Dermis blood vessel endothelial cell (primary cell): ENCODE data around the gene PDGFRB. TPM values are rescaled to one million over a fixed set of nuclear protein-coding genes. Genes with fewer than 3 reads are reported as not detected.

ENCODE experiments used
- DNase-seq: peaks from one replicate; pipeline ENCODE4 v3.0.0; 2010
- total RNA-seq: library from RNA; depleted of rRNA; stranded (reverse); fragments of >200 nt; gene quantifications from 2 replicates; pipeline ENCODE4 v1.2.3, GENCODE V29; 2014

PDGFRB gene
- total RNA-seq, 1 donor from 2014 or later = 9.9 TPM

DNA sequence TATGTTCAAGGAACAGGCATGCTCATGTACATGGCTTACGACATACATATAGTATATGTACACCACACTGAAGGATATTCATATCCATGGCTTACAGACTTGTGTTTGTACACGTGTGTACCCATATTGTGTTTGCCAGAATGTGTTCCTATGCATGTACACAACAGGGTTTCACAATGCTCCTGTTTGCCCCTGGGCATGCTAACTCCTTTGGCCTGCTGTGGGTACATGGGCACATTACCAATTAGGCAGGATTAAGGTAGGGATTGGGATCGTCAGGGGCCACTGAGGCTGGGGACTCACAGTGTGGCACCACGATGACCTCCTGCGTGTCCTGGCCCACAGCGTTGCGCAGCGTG lies 26.2 kb downstream of the PDGFRB start:
- no peak for DNase-seq

DNA sequence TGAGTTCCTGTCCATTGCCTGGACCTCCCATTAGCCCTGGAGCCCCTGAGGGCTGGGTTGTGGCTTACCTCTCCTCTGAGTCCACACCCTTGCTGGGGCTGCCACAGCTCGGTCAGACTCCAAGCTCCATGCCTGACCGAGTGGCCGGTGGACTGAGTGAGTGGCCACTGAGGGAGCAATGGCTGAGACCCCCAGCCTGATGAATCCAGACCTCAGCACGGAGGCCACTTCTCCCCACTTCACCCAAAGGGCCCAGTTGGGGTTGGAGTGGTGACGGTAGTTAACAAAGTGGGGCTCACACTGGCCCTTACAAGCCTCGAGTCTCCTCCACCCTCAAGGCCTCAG lies 28.8 kb downstream of the PDGFRB start:
- no peak for DNase-seq

DNA sequence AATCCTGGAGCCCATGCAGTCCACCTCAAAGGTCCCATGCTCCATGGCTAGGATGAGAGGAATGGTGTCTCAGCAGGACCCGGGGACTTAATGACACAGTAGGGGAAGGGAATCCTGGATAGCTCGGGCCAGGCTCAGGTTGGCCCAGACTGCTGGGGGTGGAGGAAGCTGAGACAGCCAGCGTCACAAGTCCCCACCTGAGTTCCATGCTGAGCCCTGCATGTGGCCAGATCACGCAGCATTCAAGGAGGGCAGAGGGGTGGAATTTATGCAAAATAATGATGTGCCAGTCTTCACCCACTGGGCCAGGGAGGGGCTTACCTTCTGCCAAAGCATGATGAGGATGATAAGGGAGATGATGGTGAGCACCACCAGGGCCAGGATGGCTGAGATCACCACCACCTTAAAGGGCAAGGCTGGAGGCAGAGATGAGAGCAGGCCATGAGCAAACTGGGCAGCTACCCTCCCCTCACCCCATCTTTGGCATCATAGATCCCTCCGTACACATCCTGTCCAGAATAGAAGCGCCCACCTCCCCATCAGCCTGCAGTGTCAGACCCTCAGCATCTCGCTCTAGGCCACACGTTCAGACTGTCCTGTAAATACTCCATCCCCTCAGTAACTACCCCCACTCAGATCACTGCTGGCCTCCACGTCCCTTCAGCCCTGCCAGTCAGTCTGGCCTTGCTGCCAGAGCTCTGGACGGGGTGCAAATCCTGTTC lies 29.3 kb downstream of the PDGFRB start:
- no peak for DNase-seq

DNA sequence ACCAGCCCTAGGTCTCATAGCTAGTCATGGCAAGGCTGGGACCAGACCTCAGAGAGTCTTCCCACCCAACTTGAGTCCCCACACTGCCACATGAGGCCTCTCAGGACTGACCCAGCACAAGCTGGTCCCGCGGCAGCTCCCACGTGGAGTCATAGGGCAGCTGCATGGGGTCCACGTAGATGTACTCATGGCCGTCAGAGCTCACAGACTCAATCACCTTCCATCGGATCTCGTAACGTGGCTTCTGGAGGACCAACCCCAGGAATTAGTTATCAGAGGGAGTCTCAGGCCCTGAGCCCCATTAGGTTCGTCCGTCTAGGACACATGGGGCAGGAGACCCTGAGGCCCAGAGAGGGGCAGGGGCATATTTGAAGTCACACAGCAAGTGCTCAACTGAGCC lies 30.3 kb downstream of the PDGFRB start:
- DNase-seq = no peak

DNA sequence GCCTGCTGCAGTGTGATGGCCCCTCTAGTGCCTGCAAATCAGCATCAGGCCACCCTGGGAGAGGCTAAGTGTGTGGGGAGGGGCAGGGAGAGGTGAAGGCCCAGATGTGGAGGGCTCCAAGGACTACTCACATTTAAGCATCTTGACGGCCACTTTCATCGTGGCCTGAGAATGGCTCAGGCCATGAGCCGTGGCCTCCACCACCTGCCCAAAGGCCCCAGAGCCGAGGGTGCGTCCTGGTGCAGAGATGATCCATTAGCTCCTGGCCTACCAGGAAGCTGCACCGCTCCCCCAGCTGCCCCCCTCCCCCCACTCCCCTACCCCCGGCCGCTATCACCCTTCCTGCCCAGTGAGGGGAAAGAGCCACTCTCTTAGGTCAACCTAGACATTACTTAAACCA lies 31.0 kb downstream of the PDGFRB start:
- no peak for DNase-seq

DNA sequence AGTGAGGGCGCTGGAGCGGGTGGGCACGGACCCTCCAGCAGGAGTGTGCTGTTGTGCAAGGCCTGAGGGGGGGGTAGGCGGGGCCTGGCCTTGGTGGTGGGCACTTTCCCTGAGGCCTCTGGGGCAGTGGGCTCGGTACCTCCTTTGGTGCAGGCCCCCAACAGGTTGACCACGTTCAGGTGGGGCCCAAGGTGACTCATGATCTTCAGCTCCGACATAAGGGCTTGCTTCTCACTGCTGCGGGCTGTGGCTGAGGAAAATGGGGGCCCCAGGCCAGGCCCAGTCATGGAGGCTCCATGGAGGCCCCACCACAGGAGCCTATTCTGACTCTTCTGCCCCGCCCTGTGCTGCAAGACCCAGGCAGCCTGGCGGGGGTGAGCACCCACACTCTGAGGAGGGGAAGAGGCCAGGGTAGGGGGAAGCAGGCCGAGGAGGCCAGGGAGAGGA lies 31.5 kb downstream of the PDGFRB start:
- no peak for DNase-seq

DNA sequence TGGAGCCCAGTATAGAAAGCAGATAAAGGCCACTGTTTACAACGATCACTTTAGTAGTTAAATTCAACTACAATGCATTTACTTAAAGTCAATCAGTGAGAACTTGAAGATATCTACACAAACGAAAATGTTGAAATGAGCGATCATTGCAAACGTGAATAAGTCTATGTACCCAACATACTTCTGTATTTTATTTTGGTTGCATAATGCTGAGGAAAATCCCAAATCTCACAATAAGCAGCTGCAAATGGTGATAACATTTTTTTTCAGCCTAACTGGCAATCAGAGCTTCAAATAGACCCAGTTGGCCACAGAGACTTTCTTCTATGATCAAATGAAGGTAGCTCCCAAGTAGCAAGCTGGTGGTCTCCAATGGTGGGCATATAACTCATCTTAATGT lies 32.1 kb downstream of the PDGFRB start:
- DNase-seq = no peak

DNA sequence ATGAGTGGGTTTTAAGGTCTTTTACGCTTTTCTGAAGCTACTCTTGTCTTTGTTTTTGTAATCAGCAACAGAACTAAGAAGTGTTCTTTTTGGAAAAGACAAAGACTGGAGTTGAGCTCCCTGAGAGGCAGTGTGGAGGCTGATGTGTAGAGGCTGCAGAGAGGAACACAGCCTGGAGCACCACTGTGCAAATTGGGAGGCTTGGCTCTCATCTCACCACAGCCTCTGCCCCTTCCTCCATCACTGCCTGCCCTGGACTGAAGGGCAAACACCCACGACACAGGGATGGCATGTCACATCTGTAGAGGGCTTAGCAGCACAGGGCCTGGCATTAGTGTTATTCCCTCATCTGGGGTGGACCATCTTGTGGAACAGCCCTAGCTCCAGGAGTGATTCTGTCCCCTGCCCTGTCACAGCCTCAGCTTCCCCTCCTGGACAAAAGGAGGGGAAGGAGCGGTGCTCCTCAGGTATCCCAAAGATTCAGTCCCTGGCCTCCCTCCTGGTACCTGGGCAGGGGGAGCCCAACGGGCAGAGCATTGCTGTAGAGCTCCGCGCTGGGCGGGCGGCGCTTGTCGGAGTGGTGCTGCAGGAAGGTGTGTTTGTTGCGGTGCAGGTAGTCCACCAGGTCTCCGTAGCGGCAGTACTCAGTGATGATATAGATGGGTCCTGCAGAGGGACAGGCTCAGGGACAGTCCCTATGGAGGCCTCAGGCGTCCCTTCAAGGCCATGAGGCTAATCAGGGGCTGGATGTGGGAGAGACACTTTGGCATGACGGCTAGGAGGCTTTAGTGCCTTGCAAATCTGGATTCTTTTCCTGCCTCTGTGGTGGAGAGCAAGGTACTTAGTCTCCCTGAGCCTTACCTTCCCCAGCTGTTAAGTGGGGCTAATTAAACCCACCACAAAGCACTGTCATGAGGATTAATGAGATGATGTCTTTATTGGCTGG lies 32.8 kb downstream of the PDGFRB start:
- no peak for DNase-seq

DNA sequence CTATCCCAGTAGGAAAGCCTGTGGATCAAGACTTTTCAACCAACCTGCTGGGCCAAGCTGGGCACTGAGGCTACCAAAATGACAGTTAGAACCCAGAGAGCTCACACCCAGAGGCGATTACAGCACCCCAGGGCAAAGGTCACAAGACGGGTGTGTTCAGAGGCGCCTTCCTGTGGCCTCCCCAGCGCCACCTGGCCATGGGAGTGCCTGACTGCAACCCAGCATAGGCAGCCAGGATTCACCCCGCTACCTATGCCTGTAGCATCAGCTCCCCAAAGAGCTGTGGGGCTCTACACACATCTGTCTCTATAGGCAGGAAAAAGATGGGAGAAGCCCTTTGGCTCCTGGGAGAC lies 33.5 kb downstream of the PDGFRB start:
- DNase-seq = peak; percentile 32

DNA sequence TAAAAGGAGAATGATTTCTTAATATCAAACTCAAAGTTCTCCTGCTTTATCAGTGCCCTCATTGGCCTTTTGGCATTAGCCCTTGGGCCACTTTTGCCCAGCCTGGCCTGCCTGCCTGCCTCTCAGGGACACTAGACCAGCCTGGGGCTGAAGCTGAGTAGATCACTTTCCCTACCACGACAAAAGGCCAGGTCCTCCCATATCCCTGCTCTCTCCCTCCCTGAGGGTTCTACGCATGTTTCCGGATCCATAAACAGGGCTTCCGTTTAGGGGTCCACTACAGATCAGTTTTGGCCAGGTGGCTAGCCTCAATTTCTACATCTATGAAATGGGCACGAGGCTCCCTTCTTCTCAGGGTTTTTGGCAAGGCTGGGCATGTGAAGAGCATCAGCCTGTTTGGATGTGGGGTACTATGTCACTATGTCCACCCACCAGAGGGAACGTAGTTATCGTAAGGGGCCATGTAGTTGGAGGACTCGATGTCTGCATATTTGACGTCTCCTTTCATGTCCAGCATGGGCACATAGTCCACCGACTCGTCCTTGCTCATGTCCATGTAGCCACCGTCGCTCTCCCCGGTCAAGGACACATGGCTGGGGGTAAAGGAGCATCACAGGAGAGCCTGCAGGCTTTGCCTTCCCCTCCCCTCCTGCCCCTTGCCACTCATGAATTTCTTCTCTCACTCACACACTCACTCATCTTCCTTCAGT lies 34.0 kb downstream of the PDGFRB start:
- no peak for DNase-seq

DNA sequence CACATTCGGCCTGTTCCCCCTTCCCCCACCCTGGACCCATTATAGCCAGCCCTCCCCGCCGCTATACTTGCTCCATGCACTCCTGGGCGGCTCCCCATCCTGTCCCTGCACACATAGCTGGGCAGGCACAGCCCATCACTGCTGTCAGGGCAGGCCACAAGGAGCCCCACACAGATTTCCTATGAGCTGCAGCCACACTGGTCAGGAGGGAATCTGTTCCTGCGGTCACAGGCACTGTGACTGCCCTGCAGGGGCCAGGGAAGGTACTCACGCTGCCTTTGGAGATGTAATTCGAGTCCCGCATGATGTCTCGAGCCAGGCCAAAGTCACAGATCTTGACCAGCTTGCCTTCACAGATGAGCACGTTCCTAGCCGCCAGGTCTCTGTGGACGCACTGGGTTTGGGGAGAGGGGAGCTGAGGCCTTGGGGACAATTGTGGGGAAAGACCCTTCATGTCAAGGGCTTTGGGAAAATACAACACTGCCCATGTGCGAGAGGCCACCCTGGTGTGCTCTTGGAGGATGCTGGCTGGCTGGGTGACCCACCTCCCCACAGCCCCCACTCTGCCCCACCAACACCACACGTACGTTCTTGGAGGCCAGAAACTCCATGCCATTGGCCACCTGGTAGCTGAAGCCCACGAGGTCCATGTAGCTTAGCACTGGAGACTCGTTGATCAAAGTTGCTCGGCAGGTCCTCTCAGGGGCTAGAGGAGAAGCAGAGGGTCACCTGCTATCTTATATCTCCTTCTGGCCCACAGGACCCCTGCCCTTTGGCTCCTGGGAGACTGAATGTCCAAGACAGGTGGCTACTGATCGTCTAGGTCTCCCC lies 34.8 kb downstream of the PDGFRB start:
- DNase-seq = no peak

DNA sequence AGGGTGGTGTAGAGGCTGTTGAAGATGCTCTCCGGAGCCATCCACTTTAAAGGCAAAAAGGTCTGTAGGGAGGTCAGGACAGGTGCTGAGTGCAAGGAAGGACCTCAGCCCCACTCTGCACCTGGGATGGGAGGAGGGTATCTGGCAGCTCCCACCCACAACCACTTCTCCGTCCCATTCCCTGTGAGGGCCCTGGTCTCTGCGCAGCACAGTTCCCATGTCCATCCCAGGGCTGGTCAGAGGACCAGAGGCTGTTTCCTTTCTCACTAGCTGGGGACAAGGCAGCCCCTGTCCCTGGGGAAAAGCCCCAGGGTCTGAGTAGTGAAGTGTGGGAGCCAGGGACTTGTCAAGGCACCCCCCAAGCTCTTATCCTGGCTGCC lies 35.6 kb downstream of the PDGFRB start:
- no peak for DNase-seq

DNA sequence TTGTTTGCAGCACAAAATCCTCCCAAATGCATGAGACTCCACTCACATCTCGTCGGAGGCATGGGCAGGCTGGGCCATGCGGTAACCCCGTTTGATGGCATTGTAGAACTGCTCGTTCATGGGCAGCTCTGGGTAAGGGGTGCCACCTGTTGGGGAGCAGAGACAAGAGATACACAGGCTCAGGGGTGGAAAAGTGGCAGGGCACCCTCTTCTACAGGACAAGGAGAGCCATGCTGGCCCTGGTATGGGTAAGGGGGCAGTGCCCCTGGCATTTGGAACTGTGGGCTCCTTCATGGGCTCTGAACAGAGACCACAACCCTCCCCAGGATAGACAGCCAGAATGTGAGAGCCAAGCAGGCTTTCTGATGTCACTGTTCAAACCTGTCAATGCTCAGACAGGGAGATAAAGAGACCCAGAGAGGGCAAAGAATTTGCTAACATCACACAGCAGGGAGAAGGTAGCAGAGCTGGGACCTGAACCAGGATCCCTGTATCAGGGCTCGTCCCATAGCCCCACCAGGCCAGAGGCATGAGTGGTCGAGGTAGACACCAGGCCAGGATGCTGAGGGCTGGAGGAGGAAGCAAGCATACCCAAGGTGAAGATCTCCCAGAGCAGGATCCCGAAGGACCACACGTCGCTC lies 36.1 kb downstream of the PDGFRB start:
- DNase-seq = peak; percentile 35

DNA sequence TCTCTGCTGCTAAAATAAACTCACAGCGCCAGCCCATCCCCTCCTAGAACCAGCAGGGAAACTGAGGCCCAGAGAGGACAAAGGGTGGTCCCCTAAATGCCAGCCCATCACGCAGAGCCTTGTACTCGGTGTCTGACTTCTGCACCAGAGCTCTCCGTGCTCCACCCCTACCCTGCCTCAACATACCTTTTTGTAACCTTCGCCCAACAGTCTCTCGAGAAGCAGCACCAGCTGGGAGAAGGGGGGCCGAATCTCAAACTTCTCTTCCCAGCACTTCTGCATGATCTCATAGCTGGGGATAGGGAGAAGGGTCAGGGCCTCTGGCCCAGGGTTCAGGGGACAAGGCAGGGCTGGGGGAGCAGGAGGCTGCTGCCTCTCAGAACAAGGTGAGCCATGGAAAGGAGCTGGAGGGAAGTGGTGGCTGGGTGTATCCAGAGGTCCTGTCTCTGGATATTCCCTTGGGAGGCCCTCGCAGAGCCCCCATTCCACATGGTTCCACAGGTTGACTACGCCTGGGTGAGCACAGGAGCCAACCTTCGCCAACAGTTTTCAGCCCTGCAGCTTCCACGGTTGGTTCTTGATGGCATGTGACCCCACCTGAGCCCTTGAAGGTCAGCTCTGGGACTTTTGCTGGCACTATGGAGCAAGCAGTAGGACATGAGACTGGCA lies 37.0 kb downstream of the PDGFRB start:
- DNase-seq = no peak

DNA sequence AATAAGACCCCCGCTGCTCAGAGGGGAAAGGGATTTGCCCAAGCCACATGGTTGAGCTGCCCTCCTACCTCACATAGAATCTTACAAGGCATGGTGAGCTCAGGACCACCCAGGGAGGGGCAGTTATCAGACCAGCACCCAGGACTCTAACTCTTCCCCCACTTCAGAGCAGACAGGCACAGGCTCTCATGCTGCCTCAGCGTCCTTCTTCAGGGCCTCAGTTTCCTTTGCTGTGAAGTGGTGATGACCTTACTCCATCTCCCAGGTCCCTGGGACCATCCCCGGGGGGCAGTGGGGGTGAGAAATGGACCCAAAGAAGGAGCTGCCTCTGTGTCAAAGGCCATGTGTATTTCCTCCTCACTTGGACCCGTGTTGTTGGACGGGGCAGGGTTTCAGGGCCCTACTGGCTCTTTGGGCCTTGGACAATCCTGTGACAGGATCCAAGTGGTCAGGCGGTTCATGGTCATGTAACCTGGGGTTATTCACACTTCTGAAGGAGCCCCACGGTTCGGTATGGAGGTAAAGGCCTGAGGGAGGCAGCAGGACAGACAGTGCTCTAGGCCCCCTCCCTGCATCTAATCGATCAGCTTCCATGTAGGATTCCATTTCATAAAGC lies 37.6 kb downstream of the PDGFRB start:
- DNase-seq = no peak

DNA sequence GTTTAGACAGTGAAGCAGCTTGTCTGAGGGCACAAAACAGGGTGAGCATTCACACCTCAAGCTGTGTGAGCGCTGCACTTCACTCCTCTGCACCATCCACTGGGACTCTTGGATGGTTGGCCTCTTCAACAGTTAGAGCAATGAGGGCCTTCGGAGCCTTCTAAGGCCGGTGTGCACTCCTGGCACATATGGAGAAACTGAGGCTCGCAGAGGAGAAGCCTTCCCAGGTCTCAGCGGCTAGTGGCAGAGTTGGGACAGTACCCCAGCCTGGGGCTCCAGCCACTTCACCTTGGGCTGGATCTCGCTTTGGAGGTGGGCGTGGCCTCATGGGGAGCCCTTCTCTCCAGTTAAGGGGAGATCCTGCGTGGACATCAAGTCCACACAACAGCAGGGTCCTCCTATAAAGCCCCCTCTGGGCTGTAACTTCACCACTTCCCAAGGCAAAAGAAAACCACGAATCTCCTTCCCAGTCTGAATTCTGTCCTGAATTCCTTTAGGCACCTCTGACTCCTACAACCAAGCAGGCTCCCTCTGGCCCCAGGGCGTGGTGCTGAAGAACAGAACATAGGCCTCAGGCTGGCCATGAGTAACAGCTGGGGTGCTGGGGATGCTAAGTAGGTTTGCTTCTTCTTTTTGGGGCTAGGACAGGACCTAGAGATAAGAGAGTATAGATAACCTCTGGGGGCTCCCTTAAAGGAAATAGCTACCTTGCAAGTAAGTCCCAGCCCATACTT lies 38.8 kb downstream of the PDGFRB start:
- no peak for DNase-seq

DNA sequence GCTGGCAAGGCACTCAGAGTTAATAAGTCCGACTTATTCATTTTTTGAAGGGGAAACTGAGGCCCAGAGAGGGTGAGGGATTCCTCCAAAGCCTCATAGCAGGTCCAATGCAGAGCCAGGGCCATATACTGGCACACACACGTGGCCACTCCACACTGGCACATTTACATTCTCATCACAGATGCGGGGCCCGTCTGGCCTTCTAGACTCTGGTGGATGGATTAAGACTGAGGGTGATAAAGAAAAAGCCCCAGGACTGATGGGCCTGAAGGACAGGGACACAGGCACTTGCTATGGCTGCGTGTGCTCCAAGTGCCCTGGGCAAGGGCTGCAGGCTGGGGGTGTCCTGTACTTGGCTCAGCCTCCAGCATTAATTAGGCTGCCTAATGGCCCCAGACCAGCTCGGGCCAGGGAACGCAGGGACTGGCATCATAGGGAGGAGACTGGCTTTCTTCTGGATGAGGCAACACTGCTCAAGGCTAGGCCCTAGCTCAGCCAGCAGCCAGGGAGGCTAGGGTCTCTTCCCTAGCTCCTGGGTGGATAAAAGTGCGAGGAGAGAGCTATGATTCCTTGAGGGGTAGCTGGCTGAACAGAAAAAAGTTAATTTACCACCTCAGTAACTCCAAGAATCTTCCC lies 40.8 kb downstream of the PDGFRB start:
- DNase-seq = no peak

DNA sequence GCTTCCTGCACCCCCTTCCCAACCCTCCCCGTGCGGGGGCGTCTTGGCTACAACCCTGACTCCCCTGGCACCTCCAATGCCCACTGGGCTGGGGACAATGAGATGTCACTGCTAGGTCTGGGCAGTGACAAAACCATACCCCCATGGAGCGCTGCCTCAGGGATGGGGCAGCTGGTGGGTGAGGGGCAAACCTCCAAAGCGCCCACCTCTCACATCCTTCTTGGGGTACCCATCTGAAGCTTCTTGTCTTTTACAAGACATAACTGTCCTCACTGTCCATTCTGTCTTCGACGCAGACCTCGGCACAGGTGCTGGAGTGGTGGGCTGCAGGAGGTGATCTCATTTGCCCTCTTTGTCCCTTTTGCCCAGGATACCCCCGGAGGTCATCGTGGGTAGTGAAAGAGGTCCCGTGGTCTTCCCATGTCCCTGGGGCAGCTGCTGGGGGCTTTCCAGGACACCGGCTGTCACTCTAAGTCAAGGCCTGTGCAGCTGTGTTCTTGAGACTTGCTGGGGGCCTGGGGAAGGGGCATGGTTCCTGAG lies 41.5 kb downstream of the PDGFRB start:
- no peak for DNase-seq

DNA sequence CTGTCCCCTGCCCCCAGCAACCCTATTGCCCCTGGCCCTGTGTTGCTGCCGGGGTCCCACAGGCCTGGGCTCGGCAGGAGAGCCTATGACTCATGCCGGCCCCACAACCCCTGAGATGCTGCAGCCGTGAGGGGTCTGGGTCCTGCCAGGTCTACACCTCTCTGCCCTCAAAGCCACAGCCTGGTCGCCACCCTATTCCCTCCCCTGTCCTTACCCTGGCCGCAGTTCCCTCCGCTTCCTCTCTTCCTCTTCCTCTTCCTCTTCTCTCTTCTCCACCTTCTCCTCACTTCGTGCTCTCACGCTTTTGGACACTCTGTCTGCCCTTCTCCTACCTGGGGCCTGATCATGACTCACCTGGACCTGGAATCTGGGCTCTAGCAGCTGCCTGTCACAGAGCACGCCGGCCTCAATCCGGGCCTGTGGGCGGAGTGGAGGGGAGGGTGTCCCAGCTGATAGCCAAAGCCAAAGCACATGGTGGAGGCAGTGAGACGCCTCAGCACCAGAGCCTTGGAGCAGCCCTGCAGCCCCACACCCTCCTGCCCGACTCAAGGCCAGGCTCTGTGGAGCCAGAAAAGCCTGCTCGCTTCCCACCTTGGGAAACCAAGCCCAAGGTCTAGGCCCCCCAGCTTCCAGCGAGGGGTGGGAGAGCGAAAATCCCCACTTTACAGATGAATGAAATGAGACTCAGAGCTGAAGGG lies 42.4 kb downstream of the PDGFRB start:
- DNase-seq = no peak
